Measurements from ENCODE around the gene DNAJC4. TPM values are rescaled to one million over a fixed set of nuclear protein-coding genes. Genes with fewer than 3 reads are reported as not detected.

The DNAJC4 gene
- total and polyA plus RNA-seq, 9 of the 15 experiments (the other 6 are each of a cell fraction or from before 2014, with no cell fraction given): 4.0 to 32.6 (median 19.9) TPM

GRCh38 chr11:64185175-64185692, 45.1 kb upstream of the DNAJC4 start (continued):
- TF ChIP-seq SNAPC5 (CRISPR knock-in tag; IDR thresholded peaks at IDR 0.05): no peak
- peak; percentile 70 for TF ChIP-seq BCOR (IDR thresholded peaks at IDR 0.05)
- peak; percentile 85 to 91 for TF ChIP-seq E2F6 (IDR thresholded peaks at IDR 0.05; ENCODE audit: borderline replicate concordance in 1 of 2, extremely low read depth in 1 of 2, insufficient read depth in 1 of 2, insufficient read length in 1 of 2, low read depth in 1 of 2, low read length in 1 of 2, poor library complexity in 1 of 2, severe bottlenecking in 1 of 2)
- TF ChIP-seq BRF2 (IDR thresholded peaks at IDR 0.05; ENCODE audit: borderline replicate concordance, insufficient read depth, insufficient read length): no peak
- TF ChIP-seq RBBP5 (IDR thresholded peaks at IDR 0.05; ENCODE audit: borderline replicate concordance, insufficient read depth, low read length, poor library complexity, severe bottlenecking): peak; percentile 78
- no peak for TF ChIP-seq POLR3A (IDR thresholded peaks at IDR 0.05; ENCODE audit: borderline replicate concordance, extremely low read depth, insufficient read depth, insufficient read length)
- TF ChIP-seq HSF4 (CRISPR knock-in tag; IDR thresholded peaks at IDR 0.05; ENCODE audit: borderline replicate concordance): no peak
- no peak for TF ChIP-seq NCOA4 (IDR thresholded peaks at IDR 0.05; ENCODE audit: partially characterized antibody)
- no peak for TF ChIP-seq SMARCA5 (IDR thresholded peaks at IDR 0.05)
- peak; percentile 81 for TF ChIP-seq TFAP4 (CRISPR knock-in tag; IDR thresholded peaks at IDR 0.05; ENCODE audit: borderline replicate concordance)
- no peak for TF ChIP-seq HMBOX1 (IDR thresholded peaks at IDR 0.05)
- no peak for TF ChIP-seq SRF (CRISPR knock-in tag; IDR thresholded peaks at IDR 0.05)
- TF ChIP-seq EP400 (IDR thresholded peaks at IDR 0.05): peak; percentile 96; the same call in 1 of the 2 replicates
- TF ChIP-seq KHSRP (IDR thresholded peaks at IDR 0.05): no peak
- no peak for TF ChIP-seq PRDM10 (IDR thresholded peaks at IDR 0.05; ENCODE audit: partially characterized antibody)
- peak; percentile 92 for TF ChIP-seq MAX (CRISPR knock-in tag; IDR thresholded peaks at IDR 0.05)
- TF ChIP-seq MCM7 (IDR thresholded peaks at IDR 0.05): no peak
- no peak for TF ChIP-seq MTA1 (IDR thresholded peaks at IDR 0.05; ENCODE audit: borderline replicate concordance)
- TF ChIP-seq SETDB1 (IDR thresholded peaks at IDR 0.05; ENCODE audit: low read length): no peak
